GM23338 (cell line): ENCODE data around the gene ECHDC3. TPM values are rescaled to one million over a fixed set of nuclear protein-coding genes. Genes with fewer than 3 reads are reported as not detected.

Source experiments
- ATAC-seq: fragments of 200-7000 bp; cut with Tn5 transposase; 3 replicates; pipeline ENCODE4 v1.9.1; 2020
- DNase-seq: peaks from one replicate; pipeline ENCODE4 v3.0.0-alpha.2; 2015; ENCODE audit warnings: low spot score
- H2AFZ ChIP-seq: fragments of 200-600 bp; sonication (generic); 2 replicates; pipeline ENCODE4 v1.8.0; 2016; ENCODE audit warnings: antibody characterized with exemption, mild to moderate bottlenecking, moderate library complexity
- H3F3A ChIP-seq: fragments of 200-600 bp; sonication (generic); replicated peaks from 2 replicates; pipeline ENCODE4 v1.8.0; 2017; ENCODE audit warnings: antibody characterized with exemption, mixed run types, low read depth
- H3K27ac ChIP-seq: fragments of 200-600 bp; sonication (generic); 2 replicates; pipeline ENCODE4 v1.6.1; 2016; ENCODE audit warnings: low read depth
- H3K27me3 ChIP-seq: fragments of 200-600 bp; sonication (generic); 2 replicates; pipeline ENCODE4 v1.8.0; 2016; ENCODE audit warnings: mild to moderate bottlenecking, mixed run types, moderate library complexity; ENCODE audit not compliant: insufficient read depth
- H3K36me3 ChIP-seq: fragments of 200-600 bp; sonication (generic); 2 replicates; pipeline ENCODE4 v1.8.0; 2016; ENCODE audit warnings: mild to moderate bottlenecking; ENCODE audit not compliant: insufficient read depth
- H3K4me1 ChIP-seq: fragments of 200-600 bp; sonication (generic); 2 replicates; pipeline ENCODE4 v1.8.0; 2016; ENCODE audit warnings: mild to moderate bottlenecking, moderate library complexity; ENCODE audit not compliant: insufficient read depth
- H3K4me2 ChIP-seq: fragments of 200-600 bp; sonication (generic); 2 replicates; pipeline ENCODE4 v1.7.1; 2017; ENCODE audit warnings: mixed run types
- H3K4me3 ChIP-seq: fragments of 200-600 bp; sonication (generic); 2 replicates; pipeline ENCODE4 v1.6.1; 2016; ENCODE audit warnings: mixed run types
- H3K79me2 ChIP-seq: fragments of 200-600 bp; sonication (generic); replicated peaks from 2 replicates; pipeline ENCODE4 v1.8.0; 2017; ENCODE audit warnings: mild to moderate bottlenecking; ENCODE audit not compliant: insufficient read depth
- H3K9me2 ChIP-seq: fragments of 200-600 bp; sonication (generic); 2 replicates; pipeline ENCODE4 v1.8.0; 2017; ENCODE audit not compliant: insufficient read depth
- H4K20me1 ChIP-seq: fragments of 200-600 bp; sonication (generic); replicated peaks from 2 replicates; pipeline ENCODE4 v1.8.0; 2017; ENCODE audit warnings: mild to moderate bottlenecking; ENCODE audit not compliant: insufficient read depth
- H3K27ac Mint-ChIP-seq: 2 replicates; pipeline ENCODE4 v1.8.0; 2020; ENCODE audit warnings: inconsistent platforms, mild to moderate bottlenecking, moderate library complexity, mixed read lengths
- H3K27me3 Mint-ChIP-seq: 3 replicates; pipeline ENCODE4 v1.8.0; 2022; ENCODE audit warnings: low read depth, mild to moderate bottlenecking, moderate library complexity, mixed read lengths, inconsistent platforms; ENCODE audit not compliant: insufficient read depth, poor library complexity
- H3K36me3 Mint-ChIP-seq: 3 replicates; pipeline ENCODE4 v1.8.0; 2021; ENCODE audit warnings: low read depth, mild to moderate bottlenecking, inconsistent platforms, moderate library complexity, mixed read lengths
- H3K4me1 Mint-ChIP-seq: 3 replicates; pipeline ENCODE4 v1.8.0; 2020; ENCODE audit warnings: mild to moderate bottlenecking, inconsistent platforms, mixed read lengths
- H3K4me3 Mint-ChIP-seq: 3 replicates; pipeline ENCODE4 v1.8.0; 2021; ENCODE audit warnings: moderate library complexity, mild to moderate bottlenecking, inconsistent platforms, mixed read lengths
- H3K9me3 Mint-ChIP-seq: 3 replicates; pipeline ENCODE4 v1.8.0; 2020; ENCODE audit warnings: moderate library complexity, mild to moderate bottlenecking, inconsistent platforms, mixed read lengths
- CREB1 ChIP-seq: fragments of 250-450 bp; sonication (Bioruptor Pico); IDR thresholded peaks from 2 replicates; pipeline ENCODE4 v1.5.0; 2020; ENCODE audit warnings: low read depth, mild to moderate bottlenecking, moderate library complexity
- CTCF ChIP-seq, 2 experiments: fragments of 200-600 bp in 1 of 2; sonication (generic) in 1 of 2; conservative IDR thresholded peaks; 2 replicates each; pipeline versions ENCODE4 v1.5.1 to v1.6.1; 2016 to 2017; ENCODE audit warnings: antibody characterized with exemption in 2 of 2, low read depth in 2 of 2, mild to moderate bottlenecking in 2 of 2, moderate library complexity in 1 of 2
- ETS1 ChIP-seq: IDR thresholded peaks from 2 replicates; pipeline ENCODE4 v1.6.1; 2016; ENCODE audit warnings: antibody characterized with exemption
- EZH2 ChIP-seq: fragments of 200-600 bp; sonication (generic); IDR thresholded peaks from one replicate; pipeline ENCODE4 v1.8.0; 2017; ENCODE audit warnings: antibody characterized with exemption, mild to moderate bottlenecking, low read depth; ENCODE audit not compliant: unreplicated experiment
- JUNB ChIP-seq: IDR thresholded peaks from one replicate; pipeline ENCODE4 v1.6.1; 2016; ENCODE audit warnings: antibody characterized with exemption; ENCODE audit not compliant: unreplicated experiment
- NANOG ChIP-seq: IDR thresholded peaks from 2 replicates; pipeline ENCODE4 v1.6.1; 2016; ENCODE audit warnings: antibody characterized with exemption, borderline replicate concordance
- STAT1 ChIP-seq: IDR thresholded peaks from one replicate; pipeline ENCODE4 v1.6.1; 2016; ENCODE audit warnings: antibody characterized with exemption; ENCODE audit not compliant: unreplicated experiment
- ZNF114 ChIP-seq: fragments of 250-450 bp; sonication (Bioruptor Pico); IDR thresholded peaks from 2 replicates; pipeline ENCODE4 v1.5.0; 2020; ENCODE audit warnings: mild to moderate bottlenecking, moderate library complexity
- ZNF331 ChIP-seq: fragments of 250-450 bp; sonication (Bioruptor Pico); IDR thresholded peaks from 2 replicates; pipeline ENCODE4 v1.5.0; 2020; ENCODE audit warnings: low read depth, mild to moderate bottlenecking, moderate library complexity
- ZNF462 ChIP-seq: fragments of 250-450 bp; sonication (Bioruptor Pico); IDR thresholded peaks from 2 replicates; pipeline ENCODE4 v1.5.0; 2020; ENCODE audit warnings: mild to moderate bottlenecking, moderate library complexity
- polyA plus RNA-seq: library from polyadenylated mRNA; unstranded; fragments of >200 nt; fragmentation: Nextera tagmentation; extraction: Ambion mirVana; gene quantifications from 2 replicates; pipeline ENCODE4 v1.2.1, GENCODE V29; 2016
- total RNA-seq: library from RNA; depleted of rRNA; stranded (reverse); fragments of >200 nt; shearing (Covaris generic); gene quantifications from 2 replicates; pipeline ENCODE4 v1.2.3, GENCODE V29; 2014

The ECHDC3 gene
- total and polyA plus RNA-seq, 2 experiments from 2014 or later: 16.3 to 50.1 TPM

GRCh38 chr10:11772575-11773288 lies 30.6 kb downstream of the ECHDC3 start (continued):
- no peak for TF ChIP-seq ZNF462 (CRISPR knock-in tag)
- no peak for TF ChIP-seq ZNF331 (CRISPR knock-in tag)
- TF ChIP-seq CTCF (conservative IDR thresholded peaks at IDR 0.05; ENCODE audit: low read depth in 2 of 2): no peak
- TF ChIP-seq CREB1 (CRISPR knock-in tag): no peak

GRCh38 chr10:11773761-11774441 lies 31.7 kb downstream of the ECHDC3 start:
- no peak overlapping the region for H2AFZ ChIP-seq
- no peaks in the 10 kb centered on the region for H3K4me1 ChIP-seq
- H3K9me3 Mint-ChIP-seq: no peaks in the 10 kb centered on the region; the same call in 2 of the 3 replicates
- DNase-seq (no peak), ATAC-seq (no peak)
- H3K27me3 Mint-ChIP-seq: no peaks in the 10 kb centered on the region
- H3K4me3 Mint-ChIP-seq: no peak overlapping the region
- no peaks in the 10 kb centered on the region for H4K20me1 ChIP-seq
- H3K36me3 ChIP-seq: no peaks in the 10 kb centered on the region
- no peaks in the 10 kb centered on the region for H3K79me2 ChIP-seq
- H3K27ac ChIP-seq: no peak overlapping the region
- no peak overlapping the region for H3K27ac Mint-ChIP-seq
- H3K36me3 Mint-ChIP-seq: no peaks in the 10 kb centered on the region; the same call in 2 of the 3 replicates
- H3K27me3 ChIP-seq: no peaks in the 10 kb centered on the region
- no peaks in the 10 kb centered on the region for H3F3A ChIP-seq
- H3K4me1 Mint-ChIP-seq: no peaks in the 10 kb centered on the region; the same call in 2 of the 3 replicates
- H3K4me3 ChIP-seq: no peak overlapping the region
- no peak overlapping the region for H3K4me2 ChIP-seq
- no peaks in the 10 kb centered on the region for H3K9me2 ChIP-seq
- TF ChIP-seq CREB1 (CRISPR knock-in tag) (no peak), JUNB (no peak), ETS1 (no peak), EZH2 (no peak), STAT1 (no peak), ZNF114 (CRISPR knock-in tag) (no peak), NANOG (no peak), CTCF (conservative IDR thresholded peaks at IDR 0.05; ENCODE audit: low read depth in 2 of 2) (no peak)
